ENCODE results near the gene PTBP1. TPM values are rescaled to one million over a fixed set of nuclear protein-coding genes. Genes with fewer than 3 reads are reported as not detected.

PTBP1 gene
- total RNA-seq, 1 donor from 2014 or later, result 417 TPM

- H3K9me3 Mint-ChIP-seq, result no peaks in the 10 kb centered on the region
- ChIA-PET CTCF (no interaction called here), POLR2A (interaction anchor here (0.5 kb wide), 1 partner anchor 239 kb away, joined by 3 read pairs; no protein-coding TSS in a partner anchor)
- TF ChIP-seq, protein P1, sequence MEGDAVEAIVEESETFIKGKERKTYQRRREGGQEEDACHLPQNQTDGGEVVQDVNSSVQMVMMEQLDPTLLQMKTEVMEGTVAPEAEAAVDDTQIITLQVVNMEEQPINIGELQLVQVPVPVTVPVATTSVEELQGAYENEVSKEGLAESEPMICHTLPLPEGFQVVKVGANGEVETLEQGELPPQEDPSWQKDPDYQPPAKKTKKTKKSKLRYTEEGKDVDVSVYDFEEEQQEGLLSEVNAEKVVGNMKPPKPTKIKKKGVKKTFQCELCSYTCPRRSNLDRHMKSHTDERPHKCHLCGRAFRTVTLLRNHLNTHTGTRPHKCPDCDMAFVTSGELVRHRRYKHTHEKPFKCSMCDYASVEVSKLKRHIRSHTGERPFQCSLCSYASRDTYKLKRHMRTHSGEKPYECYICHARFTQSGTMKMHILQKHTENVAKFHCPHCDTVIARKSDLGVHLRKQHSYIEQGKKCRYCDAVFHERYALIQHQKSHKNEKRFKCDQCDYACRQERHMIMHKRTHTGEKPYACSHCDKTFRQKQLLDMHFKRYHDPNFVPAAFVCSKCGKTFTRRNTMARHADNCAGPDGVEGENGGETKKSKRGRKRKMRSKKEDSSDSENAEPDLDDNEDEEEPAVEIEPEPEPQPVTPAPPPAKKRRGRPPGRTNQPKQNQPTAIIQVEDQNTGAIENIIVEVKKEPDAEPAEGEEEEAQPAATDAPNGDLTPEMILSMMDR (IDR thresholded peaks at IDR 0.05), result no peak
- ATAC-seq (ENCODE audit: low read depth) (no peak), DNase-seq (no peak)
- H3K4me1 Mint-ChIP-seq, result peaks cover 6% of the 10 kb centered on the region
- H3K36me3 Mint-ChIP-seq (ENCODE audit: low read depth), result peaks cover 65% of the 10 kb centered on the region
- H3K4me3 Mint-ChIP-seq, result no peak overlapping the region
- intact Hi-C loops (cut with micrococcal nuclease), result no loop called here
- H3K27ac Mint-ChIP-seq, result no peak overlapping the region
- no peaks in the 10 kb centered on the region for H3K27me3 Mint-ChIP-seq
Observed at GRCh38 chr19:806815-807421, 9.7 kb downstream of the PTBP1 start.

DNA sequence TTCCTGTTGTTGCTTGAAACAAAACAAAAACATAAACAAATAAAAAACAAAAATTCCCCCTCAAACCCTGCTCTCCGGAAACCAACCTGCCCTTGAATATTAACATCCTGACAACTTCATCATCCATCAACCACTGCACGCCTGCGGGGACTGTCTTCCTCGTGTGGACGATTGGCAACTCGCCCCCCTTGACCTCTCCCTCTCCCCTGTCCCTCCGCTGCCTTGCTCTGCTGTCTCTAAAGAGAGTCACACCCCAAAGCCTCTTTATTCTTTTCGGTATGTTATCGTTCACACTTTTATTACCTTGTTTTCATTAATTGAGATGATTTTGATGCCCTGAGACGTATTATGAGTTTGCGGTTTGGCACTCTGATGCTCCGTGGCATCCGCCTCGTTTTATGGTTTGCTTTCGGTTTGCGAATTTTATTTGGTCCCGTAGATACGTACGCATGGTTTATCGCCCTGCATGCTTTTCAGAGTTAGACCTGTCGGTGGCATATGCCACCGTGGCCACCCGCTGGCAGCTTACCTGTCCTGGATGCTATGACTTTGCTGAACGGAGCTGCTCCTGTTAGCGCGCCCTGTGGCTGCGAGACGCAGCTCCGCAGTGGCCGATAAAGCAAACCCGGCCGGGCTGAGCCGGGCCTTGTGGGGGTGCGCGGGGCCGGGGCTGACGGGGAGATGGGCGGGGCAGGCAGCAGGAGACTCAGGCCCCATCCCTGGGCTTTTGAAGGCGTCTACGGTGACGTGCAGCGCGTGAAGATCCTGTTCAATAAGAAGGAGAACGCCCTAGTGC, 10.6 kb downstream of the PTBP1 start:
- no peaks in the 10 kb centered on the region for H3K9me3 Mint-ChIP-seq
- intact Hi-C loops (cut with micrococcal nuclease), result no loop called here
- no peak overlapping the region for H3K4me3 Mint-ChIP-seq
- TF ChIP-seq, protein P1 (IDR thresholded peaks at IDR 0.05), result no peak
- H3K27me3 Mint-ChIP-seq, result no peaks in the 10 kb centered on the region
- DNase-seq (no peak), ATAC-seq (ENCODE audit: low read depth) (no peak)
- peaks cover 64% of the 10 kb centered on the region for H3K36me3 Mint-ChIP-seq (ENCODE audit: low read depth)
- ChIA-PET POLR2A (interaction anchor here (0.5 to 1.4 kb wide), 3 partner anchors 9 to 240 kb away, joined by 3 to 5 read pairs (median 3); no protein-coding TSS in a partner anchor), CTCF (no interaction called here)
- H3K4me1 Mint-ChIP-seq, result no peaks in the 10 kb centered on the region
- H3K27ac Mint-ChIP-seq, result peak overlapping the region; percentile 1

DNA sequence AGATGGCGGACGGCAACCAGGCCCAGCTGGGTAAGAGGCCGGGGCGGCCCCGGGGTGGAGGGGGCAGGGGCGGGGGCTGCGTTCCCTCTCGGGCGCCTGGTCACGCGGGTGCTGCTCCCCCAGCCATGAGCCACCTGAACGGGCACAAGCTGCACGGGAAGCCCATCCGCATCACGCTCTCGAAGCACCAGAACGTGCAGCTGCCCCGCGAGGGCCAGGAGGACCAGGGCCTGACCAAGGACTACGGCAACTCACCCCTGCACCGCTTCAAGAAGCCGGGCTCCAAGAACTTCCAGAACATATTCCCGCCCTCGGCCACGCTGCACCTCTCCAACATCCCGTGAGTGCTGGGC, 11.1 kb downstream of the PTBP1 start:
- Mint-ChIP-seq H3K36me3 (ENCODE audit: low read depth) (peaks cover 63% of the 10 kb centered on the region), H3K27ac (no peak overlapping the region), H3K4me1 (no peaks in the 10 kb centered on the region), H3K4me3 (no peak overlapping the region), H3K9me3 (no peaks in the 10 kb centered on the region), H3K27me3 (no peaks in the 10 kb centered on the region)
- CTCF ChIA-PET, result no interaction called here
- intact Hi-C loops (cut with micrococcal nuclease), result no loop called here
- no peak for ATAC-seq (ENCODE audit: low read depth)
- TF ChIP-seq, protein P1 (IDR thresholded peaks at IDR 0.05), result no peak
- POLR2A ChIA-PET, result interaction anchor here (0.6 to 1.4 kb wide), 2 partner anchors 9 to 108 kb away, joined by 3 to 5 read pairs; no protein-coding TSS in a partner anchor
- no peak for DNase-seq

DNA sequence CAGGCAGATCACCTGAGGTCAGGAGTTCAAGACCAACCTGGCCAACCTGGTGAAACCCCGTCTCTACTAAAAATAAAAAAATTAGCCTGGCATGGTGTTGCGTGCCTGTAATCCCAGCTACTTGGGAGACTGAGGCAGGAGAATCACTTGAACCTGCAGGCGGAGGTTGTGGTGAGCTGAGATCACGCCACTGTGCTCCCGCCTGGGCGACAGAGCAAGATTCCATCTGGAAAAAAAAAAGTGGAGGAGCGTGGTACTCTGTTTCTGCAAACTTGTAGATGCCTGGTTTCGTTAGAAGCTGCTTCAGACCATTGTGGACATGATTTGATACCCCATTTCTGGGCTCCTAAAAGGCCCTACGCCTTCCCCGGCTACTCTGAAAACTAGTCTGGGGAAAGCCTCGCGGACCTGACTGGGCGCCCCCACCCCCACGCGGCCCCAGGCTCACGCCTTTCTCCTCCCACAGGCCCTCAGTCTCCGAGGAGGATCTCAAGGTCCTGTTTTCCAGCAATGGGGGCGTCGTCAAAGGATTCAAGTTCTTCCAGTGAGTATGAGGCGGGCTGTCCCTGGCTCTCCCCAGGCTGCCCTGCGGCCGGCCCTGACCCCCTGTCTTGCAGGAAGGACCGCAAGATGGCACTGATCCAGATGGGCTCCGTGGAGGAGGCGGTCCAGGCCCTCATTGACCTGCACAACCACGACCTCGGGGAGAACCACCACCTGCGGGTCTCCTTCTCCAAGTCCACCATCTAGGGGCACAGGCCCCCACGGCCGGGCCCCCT, 13.0 kb downstream of the PTBP1 start:
- no peak for ATAC-seq (ENCODE audit: low read depth)
- no peaks in the 10 kb centered on the region for H3K27me3 Mint-ChIP-seq
- TF ChIP-seq, protein P1 (IDR thresholded peaks at IDR 0.05), result no peak
- no peak overlapping the region for H3K4me3 Mint-ChIP-seq
- H3K4me1 Mint-ChIP-seq, result no peaks in the 10 kb centered on the region
- ChIA-PET POLR2A (no interaction called here), CTCF (no interaction called here)
- intact Hi-C loops (cut with micrococcal nuclease), result no loop called here
- H3K27ac Mint-ChIP-seq, result no peak overlapping the region
- DNase-seq, result no peak
- no peaks in the 10 kb centered on the region for H3K9me3 Mint-ChIP-seq
- H3K36me3 Mint-ChIP-seq (ENCODE audit: low read depth), result peaks cover 59% of the 10 kb centered on the region
